Mucosa of descending colon (tissue), 3 donors: ENCODE data around the gene LPGAT1. TPM values are rescaled to one million over a fixed set of nuclear protein-coding genes. Genes with fewer than 3 reads are reported as not detected.

ENCODE experiments used
- ATAC-seq: fragments of 200-7000 bp; cut with Tn5 transposase; one replicate; pipeline ENCODE4 v1.9.1; 2020; ENCODE audit warnings: mild to moderate bottlenecking, moderate library complexity
- DNase-seq, 3 donors: peaks; one replicate each; pipeline ENCODE4 v3.0.0-alpha.2; 2020
- H3K36me3 ChIP-seq: fragments of 200-600 bp; one replicate; pipeline ENCODE4 v1.8.0; 2021; ENCODE audit warnings: low read depth, mild to moderate bottlenecking
- H3K4me1 ChIP-seq: fragments of 200-600 bp; one replicate; pipeline ENCODE4 v1.8.0; 2021; ENCODE audit warnings: low read depth, mild to moderate bottlenecking
- H3K4me3 ChIP-seq: fragments of 200-600 bp; one replicate; pipeline ENCODE4 v1.8.0; 2021; ENCODE audit warnings: mild to moderate bottlenecking
- H3K9me3 ChIP-seq: fragments of 200-600 bp; one replicate; pipeline ENCODE4 v1.8.0; 2021; ENCODE audit warnings: mild to moderate bottlenecking
- CTCF ChIP-seq: fragments of 200-600 bp; IDR thresholded peaks from one replicate; pipeline ENCODE4 v1.8.0; 2022; ENCODE audit warnings: antibody characterized with exemption, mild to moderate bottlenecking
- intact Hi-C, 2 donors: fragments of 100-400 bp; cut with DNase I in 1 of 2; cut with micrococcal nuclease in 1 of 2; formaldehyde crosslinking; loops; one replicate each; pipeline versions ENCODE4 v1.11.0 to v1.11.1; 2022; cut with DNase I, micrococcal nuclease
- total RNA-seq, 3 donors: library from RNA; stranded (reverse); fragmentation: NEBNext Ultra II Directional in 2 of 3; extraction: Animal tissue kit (Norgen Biotek cat#: 25700) in 2 of 3; gene quantifications; one replicate each; pipeline versions ENCODE4 v1.2.1 to v1.2.4, GENCODE V29; 2021 to 2023
- donor health status: DM: no; HTN: no; CAD: no; lungs with moderate emphysema.
- donor health status: DM: no; HTN: no; CAD: no.
- donor health status: DM: no; HTN: yes; CAD: no.

The LPGAT1 gene
- total RNA-seq, 3 donors from 2014 or later: 27.5 to 42.1 (median 34.2) TPM

- DNase-seq: no peak
These were observed 12.5 kb upstream of the LPGAT1 start for GRCh38 chr1:211843018-211843417.

GRCh38 chr1:211842518-211842917 is 12.0 kb upstream of the LPGAT1 start:
- Histone ChIP-seq H3K4me1 (peaks cover 9% of the 10 kb centered on the region), H3K9me3 (no peaks in the 10 kb centered on the region), H3K36me3 (no peaks in the 10 kb centered on the region), H3K4me3 (no peak overlapping the region)
- intact Hi-C loops: no loop called here
- TF ChIP-seq CTCF: no peak
- ATAC-seq (no peak), DNase-seq (no peak)

More at GRCh38 chr1:211843018-211843417, 12.5 kb upstream of the LPGAT1 start:
- intact Hi-C loops: no loop called here
- ATAC-seq: peak; percentile 46
- peaks cover 9% of the 10 kb centered on the region for H3K4me1 ChIP-seq
- no peak overlapping the region for H3K4me3 ChIP-seq
- H3K9me3 ChIP-seq: no peaks in the 10 kb centered on the region
- TF ChIP-seq CTCF: no peak
- H3K36me3 ChIP-seq: no peaks in the 10 kb centered on the region

GRCh38 chr1:211839106-211839505 is 8.5 kb upstream of the LPGAT1 start:
- Histone ChIP-seq H3K36me3 (no peaks in the 10 kb centered on the region), H3K4me1 (peaks cover 9% of the 10 kb centered on the region), H3K4me3 (no peak overlapping the region), H3K9me3 (no peaks in the 10 kb centered on the region)
- intact Hi-C loops: no loop called here
- ATAC-seq: no peak
- DNase-seq: no peak
- TF ChIP-seq CTCF: no peak

- no peaks in the 10 kb centered on the region for H3K36me3 ChIP-seq
- no peak for TF ChIP-seq CTCF
- no peaks in the 10 kb centered on the region for H3K9me3 ChIP-seq
- intact Hi-C loops: no loop called here
- H3K4me3 ChIP-seq: no peak overlapping the region
- peaks cover 6% of the 10 kb centered on the region for H3K4me1 ChIP-seq
- no peak for DNase-seq
- ATAC-seq: no peak
These were observed 2.7 kb upstream of the LPGAT1 start for GRCh38 chr1:211833174-211833820.

GRCh38 chr1:211832661-211833060 is 2.1 kb upstream of the LPGAT1 start:
- no peak for TF ChIP-seq CTCF
- intact Hi-C loops: no loop called here
- DNase-seq: no peak

More at GRCh38 chr1:211832661-211833060, 2.1 kb upstream of the LPGAT1 start:
- Histone ChIP-seq H3K4me1 (peaks cover 6% of the 10 kb centered on the region), H3K9me3 (no peaks in the 10 kb centered on the region), H3K36me3 (no peaks in the 10 kb centered on the region), H3K4me3 (no peak overlapping the region)
- ATAC-seq: no peak
